HCT116 (cell line): ENCODE measurements around the gene ARHGEF10L. TPM values are rescaled to one million over a fixed set of nuclear protein-coding genes. Genes with fewer than 3 reads are reported as not detected.

Source experiments
- ATAC-seq: fragments of 200-7000 bp; cut with Tn5 transposase; 2 replicates; pipeline ENCODE4 v1.9.1; 2020; ENCODE audit warnings: mild to moderate bottlenecking, moderate library complexity
- BruUV-seq: library from RNA; stranded (reverse); fragments of 400-500 nt; replicated peaks from 2 replicates; lab custom pipeline; 2021; lab: Mats Ljungman, UMichigan
- CTCF ChIA-PET: fragments of 300-600 bp; sonication (Branson Sonifier 250); formaldehyde crosslinking; loops from one replicate; lab custom pipeline; 2021; ENCODE audit warnings: antibody characterized with exemption; lab: Charles Lee
- POLR2A ChIA-PET: fragments of 300-600, 350-600 bp; sonication (Branson Sonifier 250); formaldehyde crosslinking; loops from one replicate; lab custom pipeline; 2021; ENCODE audit warnings: antibody characterized with exemption; lab: Charles Lee
- RAD21 ChIA-PET, 2 experiments: fragments of 300-600 bp; sonication (Branson Sonifier 250); formaldehyde crosslinking; loops; one replicate each; lab custom pipeline; 2023; ENCODE audit warnings: low total read pairs in 2 of 2; ENCODE audit not compliant: uncharacterized antibody in 2 of 2, unreplicated experiment in 2 of 2, low non-redundant PET in 1 of 2; lab: Charles Lee
- DNase-seq: peaks from one replicate; pipeline ENCODE4 v3.0.0-alpha.2; 2010; ENCODE audit warnings: low read depth, low spot score
- H2AFZ ChIP-seq: fragments of 200-600 bp; shearing (Covaris generic), sonication (generic); 2 replicates; pipeline ENCODE4 v1.6.1; 2017; ENCODE audit warnings: low read depth, mixed run types, mixed read lengths, antibody characterized with exemption, low read length; ENCODE audit not compliant: poor library complexity, severe bottlenecking
- H3K27ac ChIP-seq: 2 replicates; pipeline ENCODE4 v1.5.1; 2012; ENCODE audit warnings: low read depth, low read length
- H3K27me3 ChIP-seq: fragments of 200-600 bp; sonication (generic); 2 replicates; pipeline ENCODE4 v1.6.1; 2016; ENCODE audit warnings: mixed run types, low read length, mixed read lengths; ENCODE audit not compliant: insufficient read depth
- H3K36me3 ChIP-seq, 2 experiments: fragments of 200-500 bp in 1 of 2; fragments of 200-600 bp in 1 of 2; sonication (Bioruptor generic) in 1 of 2; sonication (generic) in 1 of 2; 2 replicates each; pipeline versions ENCODE4 v1.5.1 to v1.6.1; 2014 to 2016; ENCODE audit warnings: low read length in 2 of 2, inconsistent platforms in 1 of 2, mixed read lengths in 1 of 2, mixed run types in 1 of 2; ENCODE audit not compliant: insufficient read depth in 2 of 2, control insufficient read depth in 1 of 2
- H3K4me1 ChIP-seq, 2 experiments: fragments of 200-600 bp in 1 of 2; sonication (generic) in 1 of 2; 2 replicates each; pipeline versions ENCODE4 v1.5.1 to v1.6.1; 2012 to 2017; ENCODE audit warnings: low read length in 2 of 2, inconsistent platforms in 1 of 2, mild to moderate bottlenecking in 1 of 2, mixed read lengths in 1 of 2, mixed run types in 1 of 2, moderate library complexity in 1 of 2; ENCODE audit not compliant: insufficient read depth in 2 of 2, control insufficient read depth in 1 of 2
- H3K4me2 ChIP-seq: fragments of 200-600 bp; sonication (generic); 2 replicates; pipeline ENCODE4 v1.6.1; 2017; ENCODE audit warnings: mixed run types, low read length, mixed read lengths
- H3K4me3 ChIP-seq, 2 experiments: fragments of 200-600 bp in 1 of 2; sonication (generic) in 1 of 2; replicated peaks in 1 of 2; 2 replicates each; pipeline ENCODE4 v1.5.1; 2011 to 2016; ENCODE audit warnings: low read length in 2 of 2, control low read depth in 1 of 2, low read depth in 1 of 2, mild to moderate bottlenecking in 1 of 2, mixed read lengths in 1 of 2, mixed run types in 1 of 2
- H3K79me2 ChIP-seq: fragments of 200-600 bp; sonication (generic); 2 replicates; pipeline ENCODE4 v1.6.1; 2017; ENCODE audit warnings: mild to moderate bottlenecking, mixed run types, low read length, moderate library complexity, mixed read lengths; ENCODE audit not compliant: insufficient read depth
- H3K9ac ChIP-seq: fragments of 200-600 bp; sonication (generic); 2 replicates; pipeline ENCODE4 v1.6.1; 2016; ENCODE audit warnings: low read length, mixed read lengths
- H3K9me2 ChIP-seq: fragments of 200-600 bp; sonication (generic), shearing (Covaris generic); 2 replicates; pipeline ENCODE4 v1.6.1; 2017; ENCODE audit warnings: mixed run types, mild to moderate bottlenecking, moderate library complexity; ENCODE audit not compliant: insufficient read depth
- H3K9me3 ChIP-seq, 2 experiments: fragments of 200-500 bp in 1 of 2; fragments of 200-600 bp in 1 of 2; sonication (Bioruptor generic) in 1 of 2; sonication (generic) in 1 of 2; 2 replicates each; pipeline ENCODE4 v1.6.1; 2014 to 2017; ENCODE audit warnings: low read length in 2 of 2, mixed read lengths in 2 of 2, inconsistent platforms in 1 of 2, low read depth in 1 of 2, mild to moderate bottlenecking in 1 of 2, mixed run types in 1 of 2, moderate library complexity in 1 of 2; ENCODE audit not compliant: control insufficient read depth in 1 of 2, insufficient read depth in 1 of 2
- H4K20me1 ChIP-seq: fragments of 200-600 bp; sonication (generic), shearing (Covaris generic); 2 replicates; pipeline ENCODE4 v1.6.1; 2017; ENCODE audit warnings: mixed run types, mild to moderate bottlenecking, moderate library complexity; ENCODE audit not compliant: insufficient read depth
- ATF3 ChIP-seq: IDR thresholded peaks from 2 replicates; pipeline ENCODE4 v1.6.1; 2012
- REST ChIP-seq: IDR thresholded peaks from 2 replicates; pipeline ENCODE4 v1.6.1; 2012; ENCODE audit warnings: low read depth
- intact Hi-C: fragments of 100-400 bp; cut with micrococcal nuclease; formaldehyde crosslinking; loops from 2 replicates; pipeline ENCODE4 v1.10.0; 2022
- total RNA-seq: library from RNA; stranded (reverse); gene quantifications from one replicate; pipeline ENCODE4 v1.2.1, GENCODE V29; 2021; ENCODE audit not compliant: unreplicated experiment
- TF ChIP-seq, protein P1 (sequence below), 3 experiments: fragments of 200-600 bp in 1 of 3; sonication (generic) in 1 of 3; IDR thresholded peaks in 2 of 3; conservative IDR thresholded peaks in 1 of 3; 2 replicates each; pipeline ENCODE4 v1.5.1; 2012 to 2017; ENCODE audit warnings: low read depth in 2 of 3, low read length in 2 of 3, antibody characterized with exemption in 1 of 3, borderline replicate concordance in 1 of 3, control low read depth in 1 of 3, mild to moderate bottlenecking in 1 of 3, mixed read lengths in 1 of 3, mixed run types in 1 of 3, moderate library complexity in 1 of 3; ENCODE audit not compliant: insufficient read depth in 1 of 3

The ARHGEF10L gene
- total RNA-seq, 1 experiment from 2014 or later: 14.7 TPM

- H2AFZ ChIP-seq: no peak overlapping the region
- CTCF ChIA-PET: interaction anchor here (0.6 to 2.7 kb wide), 9 partner anchors 11 to 919 kb away, joined by 3 to 19 read pairs (median 5); no protein-coding TSS in a partner anchor
- H3K4me1 ChIP-seq: 0 out of 4 replicates have a peak, but pooled peaks cover 0 to 4% of the 10 kb centered on the region in 2 experiments
- H3K79me2 ChIP-seq: no peaks in the 10 kb centered on the region
- no peak overlapping the region for H3K4me2 ChIP-seq
- H3K27me3 ChIP-seq: no peaks in the 10 kb centered on the region
- RAD21 ChIA-PET: no interaction called here
- no peak overlapping the region for H3K27ac ChIP-seq
- no peak overlapping the region for H3K9ac ChIP-seq
- H3K9me3 ChIP-seq: no peaks in the 10 kb centered on the region
- no TSS peak for BruUV-seq
- DNase-seq: no peak
- H4K20me1 ChIP-seq: no peaks in the 10 kb centered on the region
- no peaks in the 10 kb centered on the region for H3K36me3 ChIP-seq
- ATAC-seq: no peak
- no peak for TF ChIP-seq ATF3
- intact Hi-C loops: no loop called here
- POLR2A ChIA-PET: no interaction called here
- no peaks in the 10 kb centered on the region for H3K9me2 ChIP-seq
- H3K4me3 ChIP-seq: no peak overlapping the region
These were observed 122.8 kb downstream of the ARHGEF10L start for GRCh38 chr1:17662296-17662695.

DNA sequence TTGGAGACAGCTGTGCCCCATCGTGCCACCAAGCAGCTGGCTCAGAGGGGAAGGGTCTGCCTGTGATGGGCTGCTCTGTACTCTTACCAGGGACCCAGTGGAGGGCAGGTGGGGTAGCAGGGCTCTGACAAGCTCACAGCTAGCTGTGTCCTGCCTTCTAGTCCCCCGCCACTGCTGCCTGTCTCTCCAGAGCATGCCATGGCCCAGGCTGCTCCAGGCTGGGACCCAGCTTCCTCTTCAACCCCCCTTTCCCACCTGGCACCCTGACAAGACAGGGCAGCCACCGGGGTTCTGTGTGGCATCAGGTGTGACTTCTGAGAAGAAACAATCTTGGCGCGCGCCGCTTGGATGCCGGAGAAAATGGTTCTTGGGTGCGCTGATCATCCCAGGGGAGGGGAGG, 123.3 kb downstream of the ARHGEF10L start:
- H3K9ac ChIP-seq: no peak overlapping the region
- no peaks in the 10 kb centered on the region for H3K9me2 ChIP-seq
- ChIA-PET CTCF (interaction anchor here (2.0 to 2.7 kb wide), 2 partner anchors 12 to 163 kb away, joined by 16 to 19 read pairs; no protein-coding TSS in a partner anchor), RAD21 (no interaction called here)
- no peaks in the 10 kb centered on the region for H4K20me1 ChIP-seq
- H2AFZ ChIP-seq: no peak overlapping the region
- TF ChIP-seq, protein P1, sequence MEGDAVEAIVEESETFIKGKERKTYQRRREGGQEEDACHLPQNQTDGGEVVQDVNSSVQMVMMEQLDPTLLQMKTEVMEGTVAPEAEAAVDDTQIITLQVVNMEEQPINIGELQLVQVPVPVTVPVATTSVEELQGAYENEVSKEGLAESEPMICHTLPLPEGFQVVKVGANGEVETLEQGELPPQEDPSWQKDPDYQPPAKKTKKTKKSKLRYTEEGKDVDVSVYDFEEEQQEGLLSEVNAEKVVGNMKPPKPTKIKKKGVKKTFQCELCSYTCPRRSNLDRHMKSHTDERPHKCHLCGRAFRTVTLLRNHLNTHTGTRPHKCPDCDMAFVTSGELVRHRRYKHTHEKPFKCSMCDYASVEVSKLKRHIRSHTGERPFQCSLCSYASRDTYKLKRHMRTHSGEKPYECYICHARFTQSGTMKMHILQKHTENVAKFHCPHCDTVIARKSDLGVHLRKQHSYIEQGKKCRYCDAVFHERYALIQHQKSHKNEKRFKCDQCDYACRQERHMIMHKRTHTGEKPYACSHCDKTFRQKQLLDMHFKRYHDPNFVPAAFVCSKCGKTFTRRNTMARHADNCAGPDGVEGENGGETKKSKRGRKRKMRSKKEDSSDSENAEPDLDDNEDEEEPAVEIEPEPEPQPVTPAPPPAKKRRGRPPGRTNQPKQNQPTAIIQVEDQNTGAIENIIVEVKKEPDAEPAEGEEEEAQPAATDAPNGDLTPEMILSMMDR (IDR thresholded peaks at IDR 0.05 in 2 of 3, conservative IDR thresholded peaks at IDR 0.05 in 1 of 3; ENCODE audit: borderline replicate concordance in 1 of 3, insufficient read depth in 1 of 3, low read depth in 2 of 3, low read length in 2 of 3): no peak
- TF ChIP-seq REST: no peak
- TF ChIP-seq, all 23 proteins: peak for 0
- DNase-seq (no peak), ATAC-seq (no peak)
- H3K27me3 ChIP-seq: no peaks in the 10 kb centered on the region
- H3K9me3 ChIP-seq: no peaks in the 10 kb centered on the region
- intact Hi-C loops: no loop called here
- no TSS peak for BruUV-seq
- 0 out of 4 replicates have a peak, but pooled peaks cover 0 to 4% of the 10 kb centered on the region in 2 experiments for H3K4me1 ChIP-seq
- no peaks in the 10 kb centered on the region for H3K79me2 ChIP-seq
- no peak overlapping the region for H3K4me2 ChIP-seq
- H3K36me3 ChIP-seq: no peaks in the 10 kb centered on the region
- POLR2A ChIA-PET: no interaction called here
- no peak overlapping the region for H3K4me3 ChIP-seq
- no peak overlapping the region for H3K27ac ChIP-seq
